Measurements from ENCODE around the gene C3orf70.

DNA sequence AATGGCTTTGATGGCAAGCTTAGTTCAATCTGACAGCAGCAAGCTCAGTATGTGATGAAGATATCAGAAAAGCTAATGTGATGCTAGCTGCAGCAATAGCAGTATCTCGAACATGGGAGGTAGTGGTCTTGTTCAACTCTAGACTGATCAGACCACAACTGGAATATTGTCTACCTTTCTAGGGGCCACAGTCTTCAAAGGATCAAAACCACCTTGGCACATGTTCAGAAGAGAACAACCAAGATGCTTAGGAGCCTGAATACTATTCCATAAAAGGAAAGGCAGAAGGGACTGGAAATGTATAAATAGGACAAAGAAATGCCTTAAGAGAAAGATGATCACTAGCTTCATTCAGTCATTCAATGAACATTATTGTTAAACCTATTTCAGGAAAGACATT, 2.3 kb downstream of the C3orf70 start:
- TF ChIP-seq CTCF (IDR thresholded peaks at IDR 0.05; ENCODE audit: low read depth, low read length) = no peak
- no peak for TF ChIP-seq EZH2phosphoT487 (IDR thresholded peaks at IDR 0.05; ENCODE audit: low read depth)
